Neutrophil (primary cell): ENCODE results near the gene ARHGAP1.
A peak's percentile ranks its signal among the peaks of the same experiment; 100 is the strongest.

Experiments used
- H3K27ac ChIP-seq: fragments of 200-600 bp; sonication (generic); 2 replicates; pipeline ENCODE4 v1.5.1; 2016; ENCODE audit warnings: mild to moderate bottlenecking, moderate library complexity
- H3K27me3 ChIP-seq: fragments of 200-600 bp; sonication (generic); 2 replicates; pipeline ENCODE4 v1.6.0; 2016; ENCODE audit warnings: mild to moderate bottlenecking
- H3K36me3 ChIP-seq: fragments of 200-600 bp; sonication (generic); 2 replicates; pipeline ENCODE4 v1.5.1; 2017
- H3K4me1 ChIP-seq, 2 experiments: fragments of 200-600 bp in 1 of 2; sonication (generic) in 1 of 2; 1 replicate in 1 of 2; 2 replicates in 1 of 2; pipeline versions ENCODE4 v1.5.1 to v1.6.1; 2013 to 2016; ENCODE audit warnings: low read depth in 1 of 2, low read length in 1 of 2, mild to moderate bottlenecking in 1 of 2, moderate library complexity in 1 of 2; ENCODE audit not compliant: control insufficient read depth in 1 of 2, insufficient read depth in 1 of 2
- H3K4me3 ChIP-seq, 2 experiments: fragments of 200-600 bp in 1 of 2; sonication (generic) in 1 of 2; 1 replicate in 1 of 2; 2 replicates in 1 of 2; pipeline ENCODE4 v1.5.1; 2013 to 2016; ENCODE audit warnings: low read depth in 1 of 2, low read length in 1 of 2, mild to moderate bottlenecking in 1 of 2, moderate library complexity in 1 of 2
- H3K9me3 ChIP-seq: fragments of 200-600 bp; sonication (generic); 2 replicates; pipeline ENCODE4 v1.5.1; 2016
- TF ChIP-seq, protein P1 (sequence below): fragments of 200-600 bp; sonication (generic); IDR thresholded peaks from 2 replicates; pipeline ENCODE4 v1.5.1; 2016; ENCODE audit warnings: antibody characterized with exemption

ARHGAP1 gene

GRCh38 chr11:46667043-46667481 is 33.4 kb downstream of the ARHGAP1 start:
- peak overlapping the region; percentile 20 for H3K27ac ChIP-seq
- TF ChIP-seq, protein P1, sequence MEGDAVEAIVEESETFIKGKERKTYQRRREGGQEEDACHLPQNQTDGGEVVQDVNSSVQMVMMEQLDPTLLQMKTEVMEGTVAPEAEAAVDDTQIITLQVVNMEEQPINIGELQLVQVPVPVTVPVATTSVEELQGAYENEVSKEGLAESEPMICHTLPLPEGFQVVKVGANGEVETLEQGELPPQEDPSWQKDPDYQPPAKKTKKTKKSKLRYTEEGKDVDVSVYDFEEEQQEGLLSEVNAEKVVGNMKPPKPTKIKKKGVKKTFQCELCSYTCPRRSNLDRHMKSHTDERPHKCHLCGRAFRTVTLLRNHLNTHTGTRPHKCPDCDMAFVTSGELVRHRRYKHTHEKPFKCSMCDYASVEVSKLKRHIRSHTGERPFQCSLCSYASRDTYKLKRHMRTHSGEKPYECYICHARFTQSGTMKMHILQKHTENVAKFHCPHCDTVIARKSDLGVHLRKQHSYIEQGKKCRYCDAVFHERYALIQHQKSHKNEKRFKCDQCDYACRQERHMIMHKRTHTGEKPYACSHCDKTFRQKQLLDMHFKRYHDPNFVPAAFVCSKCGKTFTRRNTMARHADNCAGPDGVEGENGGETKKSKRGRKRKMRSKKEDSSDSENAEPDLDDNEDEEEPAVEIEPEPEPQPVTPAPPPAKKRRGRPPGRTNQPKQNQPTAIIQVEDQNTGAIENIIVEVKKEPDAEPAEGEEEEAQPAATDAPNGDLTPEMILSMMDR, result no peak
- no peak overlapping the region for H3K4me3 ChIP-seq
- peaks cover 24 to 27% of the 10 kb centered on the region in 2 experiments for H3K4me1 ChIP-seq
- H3K9me3 ChIP-seq, result no peaks in the 10 kb centered on the region
- H3K27me3 ChIP-seq, result no peaks in the 10 kb centered on the region
- peaks cover 80% of the 10 kb centered on the region for H3K36me3 ChIP-seq

- H3K9me3 ChIP-seq, result no peaks in the 10 kb centered on the region
- peaks cover 19 to 22% of the 10 kb centered on the region in 2 experiments for H3K4me1 ChIP-seq
- peaks cover 85% of the 10 kb centered on the region for H3K36me3 ChIP-seq
- H3K27me3 ChIP-seq, result no peaks in the 10 kb centered on the region
- TF ChIP-seq, protein P1, result no peak
- H3K4me3 ChIP-seq, result no peak overlapping the region
- peak overlapping the region; percentile 23 for H3K27ac ChIP-seq
Measured at GRCh38 chr11:46666516-46666915, 33.9 kb downstream of the ARHGAP1 start.

DNA sequence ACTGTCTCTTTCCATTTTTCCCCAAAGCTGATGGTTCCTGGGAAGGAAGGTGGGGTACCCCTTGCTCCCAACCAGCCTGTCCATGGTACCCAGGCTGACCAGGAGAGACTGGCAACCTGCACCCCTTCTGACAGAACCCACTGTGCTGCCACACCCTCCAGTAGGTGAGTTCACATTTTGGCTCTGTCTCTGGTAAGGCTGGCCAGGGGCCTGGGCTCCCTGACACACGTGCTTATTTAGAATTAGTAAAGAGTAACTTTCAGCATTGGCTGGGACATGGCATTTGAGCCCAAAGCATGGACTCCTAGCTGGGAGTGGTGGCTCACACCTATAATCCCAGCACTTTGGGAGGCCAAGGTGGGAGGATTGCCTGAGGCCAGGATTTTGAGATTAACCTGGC is 35.1 kb downstream of the ARHGAP1 start:
- Histone ChIP-seq H3K36me3 (peaks cover 94% of the 10 kb centered on the region), H3K27me3 (no peaks in the 10 kb centered on the region), H3K27ac (no peak overlapping the region), H3K9me3 (no peaks in the 10 kb centered on the region), H3K4me1 (peaks cover 7 to 10% of the 10 kb centered on the region in 2 experiments), H3K4me3 (no peak overlapping the region)
- TF ChIP-seq, protein P1, result no peak

DNA sequence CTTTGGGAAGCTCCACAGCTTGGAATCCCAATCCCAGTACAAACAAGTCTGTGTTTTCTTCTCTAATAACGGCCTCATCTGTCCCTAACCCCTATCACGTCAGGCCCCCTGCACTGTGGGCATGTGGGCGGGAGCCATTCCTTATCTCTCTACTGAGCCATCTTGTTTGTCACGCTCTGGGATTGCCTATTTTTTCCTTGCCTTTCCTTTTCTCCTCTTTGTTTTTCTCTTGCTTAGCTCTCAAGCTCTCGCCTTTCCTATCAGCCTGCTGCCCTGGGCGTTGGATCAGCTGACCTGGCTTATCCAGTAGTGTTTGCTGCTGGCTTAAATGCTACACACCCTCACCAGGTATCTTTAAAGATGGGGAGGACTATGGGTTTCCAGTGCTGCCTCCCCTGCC is 35.8 kb downstream of the ARHGAP1 start:
- TF ChIP-seq, protein P1, result no peak
- Histone ChIP-seq H3K4me3 (no peak overlapping the region), H3K9me3 (no peaks in the 10 kb centered on the region), H3K27ac (no peak overlapping the region), H3K27me3 (no peaks in the 10 kb centered on the region), H3K4me1 (peaks cover 6 to 8% of the 10 kb centered on the region in 2 experiments), H3K36me3 (peaks cover 93% of the 10 kb centered on the region)

DNA sequence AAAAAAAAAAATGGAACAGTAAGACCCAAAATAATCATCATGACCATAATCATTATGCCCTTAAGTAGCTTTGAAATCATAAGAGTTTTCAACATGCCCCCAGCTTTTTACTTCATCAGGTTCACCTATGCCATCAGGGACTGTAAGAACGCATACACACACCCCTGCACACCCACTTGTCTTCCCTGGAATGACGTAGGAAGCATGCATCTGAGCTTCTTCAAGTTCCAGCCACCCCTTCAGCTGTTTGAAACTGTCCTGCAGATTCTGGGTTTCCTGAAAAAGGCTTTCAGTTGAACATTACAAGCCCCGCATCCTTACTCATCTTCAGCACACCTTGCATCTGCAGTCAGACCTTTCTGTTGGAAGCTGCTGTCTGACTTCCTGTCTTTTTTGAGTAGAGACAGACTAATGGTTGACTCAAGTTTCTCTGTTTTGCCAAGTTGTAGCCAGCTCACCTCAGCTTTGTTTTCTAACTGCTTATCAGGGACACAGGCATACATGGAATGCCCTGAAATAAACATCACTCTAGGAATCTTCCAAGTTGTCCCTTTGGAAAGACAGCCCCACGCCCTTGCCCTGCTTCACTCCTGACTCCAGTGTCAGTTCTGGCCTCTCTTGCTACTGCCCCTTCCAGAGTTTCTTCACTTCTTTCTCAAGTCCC is 37.0 kb downstream of the ARHGAP1 start:
- Histone ChIP-seq H3K4me3 (no peak overlapping the region), H3K9me3 (no peaks in the 10 kb centered on the region), H3K27me3 (no peaks in the 10 kb centered on the region), H3K36me3 (peaks cover 93% of the 10 kb centered on the region), H3K27ac (peak overlapping the region; percentile 52), H3K4me1 (peaks cover 9 to 11% of the 10 kb centered on the region in 2 experiments)
- TF ChIP-seq, protein P1, result no peak
